Chondrocyte (in vitro differentiated cells): ENCODE measurements around the gene BIRC5. TPM values are rescaled to one million over a fixed set of nuclear protein-coding genes. Genes with fewer than 3 reads are reported as not detected.

Experiments
- DNase-seq: peaks from one replicate; pipeline ENCODE4 v3.0.0; 2021; ENCODE audit warnings: mixed read lengths, low spot score
- H3K27ac Mint-ChIP-seq: one replicate; pipeline ENCODE4 v1.8.0; 2021; ENCODE audit warnings: mild to moderate bottlenecking, moderate library complexity, mixed read lengths; ENCODE audit not compliant: unreplicated experiment
- H3K27me3 Mint-ChIP-seq: 2 replicates; pipeline ENCODE4 v1.8.0; 2021; ENCODE audit warnings: low read depth, mixed read lengths
- H3K36me3 Mint-ChIP-seq: 2 replicates; pipeline ENCODE4 v1.8.0; 2021; ENCODE audit warnings: low read depth, mixed read lengths
- H3K4me1 Mint-ChIP-seq: 2 replicates; pipeline ENCODE4 v1.8.0; 2021; ENCODE audit warnings: low read depth, mild to moderate bottlenecking, mixed read lengths
- H3K4me3 Mint-ChIP-seq: one replicate; pipeline ENCODE4 v1.8.0; 2021; ENCODE audit warnings: mild to moderate bottlenecking, moderate library complexity, mixed read lengths; ENCODE audit not compliant: unreplicated experiment
- H3K9me3 Mint-ChIP-seq: 2 replicates; pipeline ENCODE4 v1.8.0; 2021; ENCODE audit warnings: low read depth, mixed read lengths
- CTCF ChIP-seq: fragments of 200-600 bp; sonication (generic); IDR thresholded peaks from 2 replicates; pipeline ENCODE4 v1.5.0; 2021; ENCODE audit warnings: antibody characterized with exemption, mild to moderate bottlenecking, moderate library complexity
- total RNA-seq: library from RNA; stranded (reverse); gene quantifications from 3 replicates; pipeline ENCODE4 v1.2.1, GENCODE V29; 2021

BIRC5 gene
- total RNA-seq, 1 donor from 2014 or later = 11.6 TPM

- no peaks in the 10 kb centered on the region for H3K9me3 Mint-ChIP-seq
- peak overlapping the region; percentile 49 for H3K27ac Mint-ChIP-seq
- no peak for TF ChIP-seq CTCF
- peaks cover 25% of the 10 kb centered on the region for H3K4me1 Mint-ChIP-seq
- H3K4me3 Mint-ChIP-seq = no peak overlapping the region
- H3K27me3 Mint-ChIP-seq = no peaks in the 10 kb centered on the region
- H3K36me3 Mint-ChIP-seq = peaks cover 3% of the 10 kb centered on the region
- DNase-seq = no peak
Measured at GRCh38 chr17:78174346-78174869, 39.6 kb upstream of the BIRC5 start.

DNA sequence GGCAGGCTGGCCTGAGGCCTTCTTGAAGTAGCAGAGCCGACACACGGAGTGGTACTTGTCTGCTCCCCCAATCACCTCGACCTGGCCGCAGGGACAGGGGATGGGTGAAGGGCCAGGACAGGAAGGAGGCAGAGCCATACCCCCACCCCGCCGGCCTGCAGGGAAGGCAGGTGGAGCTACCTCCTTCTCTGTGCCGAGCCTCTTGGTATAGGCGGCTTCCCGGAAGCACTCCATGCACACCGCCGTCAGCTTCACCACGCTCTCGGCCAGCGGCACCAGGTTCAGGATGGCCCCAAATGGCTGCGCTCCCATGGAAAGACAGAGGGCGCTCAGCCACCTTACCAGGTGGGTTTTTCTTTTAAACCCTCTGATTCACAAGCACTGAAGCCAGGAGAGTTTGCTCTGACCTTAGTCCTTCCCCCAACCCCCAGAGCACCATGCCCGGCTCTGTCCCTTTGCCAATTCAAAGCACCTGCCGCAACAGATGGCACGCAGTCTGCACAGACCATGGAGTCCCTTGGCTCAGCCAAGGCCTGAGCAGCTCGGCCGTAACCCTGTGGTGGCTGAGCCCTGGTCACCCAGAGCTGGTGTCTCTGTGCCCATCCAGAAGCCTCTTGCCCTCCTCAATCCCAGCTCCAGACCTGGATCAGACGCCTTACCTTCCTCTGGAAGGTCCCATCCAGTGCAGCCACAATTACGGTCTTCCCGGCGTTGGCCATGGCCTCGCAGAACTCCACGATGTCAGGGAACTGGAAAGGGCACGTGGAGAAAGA is 39.0 kb upstream of the BIRC5 start:
- no peak overlapping the region for H3K4me3 Mint-ChIP-seq
- no peak overlapping the region for H3K27ac Mint-ChIP-seq
- H3K36me3 Mint-ChIP-seq = peaks cover 3% of the 10 kb centered on the region
- no peaks in the 10 kb centered on the region for H3K9me3 Mint-ChIP-seq
- H3K4me1 Mint-ChIP-seq = peaks cover 25% of the 10 kb centered on the region
- H3K27me3 Mint-ChIP-seq = no peaks in the 10 kb centered on the region
- no peak for TF ChIP-seq CTCF
- DNase-seq = no peak

GRCh38 chr17:78175643-78175981 is 38.4 kb upstream of the BIRC5 start:
- no peaks in the 10 kb centered on the region for H3K27me3 Mint-ChIP-seq
- peaks cover 3% of the 10 kb centered on the region for H3K36me3 Mint-ChIP-seq
- no peak overlapping the region for H3K4me3 Mint-ChIP-seq

DNA sequence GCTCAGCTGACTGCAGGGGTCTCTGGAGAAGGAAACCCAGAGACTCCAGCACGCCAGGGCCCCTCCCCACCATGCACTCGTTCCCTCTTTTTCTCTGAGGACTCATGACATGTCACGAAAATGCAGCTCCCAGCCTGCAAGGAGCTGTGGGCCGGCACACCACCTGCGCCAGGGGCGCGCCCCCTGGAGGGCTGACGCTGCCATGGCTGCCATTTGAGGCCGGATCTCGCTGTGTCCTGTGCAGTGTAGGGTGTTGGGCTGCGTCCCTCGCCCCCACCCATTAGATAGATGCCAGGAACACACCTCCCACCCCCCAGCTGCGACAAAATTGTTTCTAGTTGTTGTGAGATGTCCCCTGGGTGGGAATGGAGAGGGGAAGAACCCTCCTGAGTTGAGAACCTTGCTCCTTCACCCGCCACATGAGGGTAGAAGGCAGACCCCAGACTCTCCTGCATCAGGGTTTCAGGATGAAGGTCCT is 37.5 kb upstream of the BIRC5 start:
- Mint-ChIP-seq H3K9me3 (no peaks in the 10 kb centered on the region), H3K36me3 (peaks cover 3% of the 10 kb centered on the region), H3K4me3 (no peak overlapping the region), H3K27me3 (no peaks in the 10 kb centered on the region), H3K4me1 (peaks cover 33% of the 10 kb centered on the region), H3K27ac (no peak overlapping the region)
- DNase-seq = no peak
- TF ChIP-seq CTCF = peak; percentile 86

More at GRCh38 chr17:78175643-78175981, 38.4 kb upstream of the BIRC5 start:
- no peak overlapping the region for H3K27ac Mint-ChIP-seq
- DNase-seq = no peak
- no peak for TF ChIP-seq CTCF
- no peaks in the 10 kb centered on the region for H3K9me3 Mint-ChIP-seq
- peaks cover 30% of the 10 kb centered on the region for H3K4me1 Mint-ChIP-seq

DNA sequence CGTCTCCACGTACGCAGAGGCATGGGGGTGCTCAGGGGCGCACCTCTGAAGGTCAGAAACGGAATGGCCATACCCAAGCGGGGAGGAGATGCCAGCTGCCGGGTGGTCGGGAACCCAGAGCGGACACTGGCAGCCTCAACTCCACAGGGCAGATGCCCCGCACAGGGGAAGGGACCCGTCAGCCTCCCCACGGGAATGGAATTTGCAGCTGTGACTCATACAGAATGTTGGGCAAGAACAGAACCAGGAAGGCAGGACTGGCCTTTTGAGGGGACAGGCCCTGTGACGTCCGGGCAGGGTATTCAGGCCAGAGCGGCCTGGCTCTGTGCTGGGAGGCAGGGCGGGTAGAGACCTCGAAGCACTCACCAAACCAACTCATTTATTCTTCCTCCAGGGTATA is 34.7 kb upstream of the BIRC5 start:
- no peak for TF ChIP-seq CTCF
- peaks cover 18% of the 10 kb centered on the region for H3K4me1 Mint-ChIP-seq
- no peaks in the 10 kb centered on the region for H3K9me3 Mint-ChIP-seq
- no peak overlapping the region for H3K4me3 Mint-ChIP-seq
- no peaks in the 10 kb centered on the region for H3K27me3 Mint-ChIP-seq
- DNase-seq = no peak
- H3K36me3 Mint-ChIP-seq = no peaks in the 10 kb centered on the region
- peak overlapping the region; percentile 60 for H3K27ac Mint-ChIP-seq
